Panc1 (cell line): Measurements from ENCODE around the gene DYNLRB1.

Source experiments
- POLR2AphosphoS5 ChIP-seq: IDR thresholded peaks from 2 replicates; pipeline ENCODE4 v1.6.1; 2012; ENCODE audit warnings: mild to moderate bottlenecking, low read depth, low read length, moderate library complexity
- TF ChIP-seq, protein P1 (sequence below): fragments of 450-650 bp; IDR thresholded peaks from 2 replicates; pipeline ENCODE4 v1.5.1; 2017; ENCODE audit warnings: mild to moderate bottlenecking

DNA sequence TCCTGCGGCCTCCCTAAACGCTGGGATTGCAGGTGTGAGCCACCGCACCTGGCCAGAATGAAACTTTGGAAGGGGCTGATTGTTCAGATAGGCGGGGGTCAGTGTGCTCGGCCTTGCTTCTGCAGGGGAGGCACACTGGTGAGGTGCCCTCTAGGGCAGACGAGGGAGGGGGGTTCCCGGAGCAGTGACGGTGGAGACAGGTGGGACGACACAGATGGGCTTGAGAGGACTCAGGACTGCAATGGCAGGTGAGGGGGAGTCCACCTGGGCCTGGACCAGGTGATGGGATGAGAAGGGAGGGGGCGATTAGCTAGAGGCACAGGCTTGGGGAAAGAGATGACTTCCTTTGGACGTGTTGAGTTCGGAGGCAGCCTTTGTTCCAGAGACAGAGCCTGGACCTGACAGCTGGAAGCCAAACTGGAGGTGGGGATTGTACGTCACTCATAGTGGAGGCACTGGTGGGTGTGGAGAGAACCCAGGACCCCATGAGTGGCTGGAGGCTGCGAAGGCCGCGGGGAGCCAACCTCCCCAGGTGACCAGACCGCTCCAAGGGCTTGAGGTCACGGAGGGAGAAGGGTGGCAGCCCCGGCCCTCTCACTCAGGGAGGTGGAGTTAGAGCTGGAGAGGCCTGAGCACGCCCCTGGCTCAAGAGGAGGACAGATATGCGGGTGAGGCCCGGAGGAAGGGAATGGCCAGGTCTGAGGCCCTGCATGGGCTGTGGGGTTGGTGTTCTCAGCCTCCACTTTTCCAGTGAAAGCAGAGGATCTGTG is 31.8 kb downstream of the DYNLRB1 start:
- no peak for TF ChIP-seq POLR2AphosphoS5
- TF ChIP-seq, protein P1, sequence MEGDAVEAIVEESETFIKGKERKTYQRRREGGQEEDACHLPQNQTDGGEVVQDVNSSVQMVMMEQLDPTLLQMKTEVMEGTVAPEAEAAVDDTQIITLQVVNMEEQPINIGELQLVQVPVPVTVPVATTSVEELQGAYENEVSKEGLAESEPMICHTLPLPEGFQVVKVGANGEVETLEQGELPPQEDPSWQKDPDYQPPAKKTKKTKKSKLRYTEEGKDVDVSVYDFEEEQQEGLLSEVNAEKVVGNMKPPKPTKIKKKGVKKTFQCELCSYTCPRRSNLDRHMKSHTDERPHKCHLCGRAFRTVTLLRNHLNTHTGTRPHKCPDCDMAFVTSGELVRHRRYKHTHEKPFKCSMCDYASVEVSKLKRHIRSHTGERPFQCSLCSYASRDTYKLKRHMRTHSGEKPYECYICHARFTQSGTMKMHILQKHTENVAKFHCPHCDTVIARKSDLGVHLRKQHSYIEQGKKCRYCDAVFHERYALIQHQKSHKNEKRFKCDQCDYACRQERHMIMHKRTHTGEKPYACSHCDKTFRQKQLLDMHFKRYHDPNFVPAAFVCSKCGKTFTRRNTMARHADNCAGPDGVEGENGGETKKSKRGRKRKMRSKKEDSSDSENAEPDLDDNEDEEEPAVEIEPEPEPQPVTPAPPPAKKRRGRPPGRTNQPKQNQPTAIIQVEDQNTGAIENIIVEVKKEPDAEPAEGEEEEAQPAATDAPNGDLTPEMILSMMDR = no peak
